Uterus (tissue), 4 donors: ENCODE data around the gene OSTN. TPM values are rescaled to one million over a fixed set of nuclear protein-coding genes. Genes with fewer than 3 reads are reported as not detected.

Experiments used
- DNase-seq, 2 donors: peaks; one replicate each; pipeline ENCODE4 v3.0.0-alpha.2; 2019 to 2020
- H3K27ac ChIP-seq, 2 donors: fragments of 200-600 bp; sonication (generic); 1 replicate in 1 of 2; 2 replicates in 1 of 2; pipeline ENCODE4 v1.5.1; 2016 to 2018
- H3K27me3 ChIP-seq, 2 donors: fragments of 200-600 bp; sonication (generic); one replicate each; pipeline ENCODE4 v1.5.1; 2018 to 2019; ENCODE audit warnings: control low read depth in 1 of 2
- H3K36me3 ChIP-seq, 2 donors: fragments of 200-600 bp; sonication (generic); one replicate each; pipeline ENCODE4 v1.5.1; 2019; ENCODE audit warnings: control low read depth in 1 of 2
- H3K4me1 ChIP-seq, 2 donors: fragments of 200-600 bp; sonication (generic); one replicate each; pipeline ENCODE4 v1.5.1; 2018 to 2019; ENCODE audit warnings: control low read depth in 1 of 2
- H3K4me3 ChIP-seq, 2 donors: fragments of 200-600 bp; sonication (generic); 1 replicate in 1 of 2; 2 replicates in 1 of 2; pipeline ENCODE4 v1.5.1; 2018 to 2019; ENCODE audit warnings: mild to moderate bottlenecking in 1 of 2
- H3K9me3 ChIP-seq, 2 donors: fragments of 200-600 bp; sonication (generic); one replicate each; pipeline ENCODE4 v1.5.1; 2019; ENCODE audit warnings: control low read depth in 1 of 2
- CTCF ChIP-seq, 4 experiments: fragments of 200-600 bp in 2 of 4; fragments of 450-650 bp in 2 of 4; sonication (generic) in 2 of 4; IDR thresholded peaks; one replicate each; pipeline ENCODE4 v1.5.1; 2016 to 2019; ENCODE audit warnings: antibody characterized with exemption in 4 of 4, mild to moderate bottlenecking in 2 of 4, moderate library complexity in 1 of 4
- POLR2A ChIP-seq, 2 donors: fragments of 450-650 bp; IDR thresholded peaks; one replicate each; pipeline ENCODE4 v1.6.1; 2016; ENCODE audit warnings: antibody characterized with exemption in 2 of 2, mild to moderate bottlenecking in 1 of 2, moderate library complexity in 1 of 2
- intact Hi-C: fragments of 100-400 bp; cut with DNase I; formaldehyde crosslinking; loops from one replicate; pipeline ENCODE4 v1.15.1; 2023; ENCODE audit warnings: low total_unique reads
- total RNA-seq, 4 donors: library from RNA; depleted of rRNA in 3 of 4; stranded (reverse); fragments of >200 nt in 3 of 4; gene quantifications; one replicate each; pipeline versions ENCODE4 v1.1.0 to v1.2.4, GENCODE V29; 2014 to 2023
- donor health status: DM: yes; HTN: yes; CAD: no.

The OSTN gene
- total RNA-seq, 4 donors from 2014 or later = 0.28 TPM; not detected in 3

GRCh38 chr3:191221638-191222037, 22.6 kb downstream of the OSTN start:
- intact Hi-C loops = no loop called here
- Histone ChIP-seq H3K27me3 (no peaks in the 10 kb centered on the region), H3K4me1 (no peaks in the 10 kb centered on the region), H3K27ac (no peak overlapping the region), H3K4me3 (no peak overlapping the region), H3K36me3 (no peaks in the 10 kb centered on the region), H3K9me3 (no peaks in the 10 kb centered on the region)
- no peak for DNase-seq
- no peak for TF ChIP-seq CTCF (IDR thresholded peaks at IDR 0.05)
- TF ChIP-seq POLR2A (IDR thresholded peaks at IDR 0.05) = no peak

GRCh38 chr3:191227541-191227940, 28.5 kb downstream of the OSTN start:
- no peaks in the 10 kb centered on the region for H3K36me3 ChIP-seq
- no peaks in the 10 kb centered on the region for H3K4me1 ChIP-seq
- no peak overlapping the region for H3K4me3 ChIP-seq
- H3K27ac ChIP-seq = no peak overlapping the region
- TF ChIP-seq CTCF (IDR thresholded peaks at IDR 0.05) (no peak), POLR2A (IDR thresholded peaks at IDR 0.05) (no peak)
- peaks cover 0 to 2% of the 10 kb centered on the region in 2 donors for H3K27me3 ChIP-seq
- DNase-seq = no peak
- intact Hi-C loops = no loop called here
- no peaks in the 10 kb centered on the region for H3K9me3 ChIP-seq

GRCh38 chr3:191234216-191234615, 35.2 kb downstream of the OSTN start:
- no peak for DNase-seq
- no peak for TF ChIP-seq POLR2A (IDR thresholded peaks at IDR 0.05)
- no peak for TF ChIP-seq CTCF (IDR thresholded peaks at IDR 0.05)
- H3K4me1 ChIP-seq = no peaks in the 10 kb centered on the region
- H3K9me3 ChIP-seq = no peaks in the 10 kb centered on the region
- no peaks in the 10 kb centered on the region for H3K36me3 ChIP-seq
- H3K4me3 ChIP-seq = no peak overlapping the region
- intact Hi-C loops = no loop called here
- peaks cover 0 to 2% of the 10 kb centered on the region in 2 donors for H3K27me3 ChIP-seq
- H3K27ac ChIP-seq = no peak overlapping the region

- H3K9me3 ChIP-seq = no peaks in the 10 kb centered on the region
- intact Hi-C loops = no loop called here
- no peak overlapping the region for H3K4me3 ChIP-seq
- H3K27ac ChIP-seq = no peak overlapping the region
- H3K4me1 ChIP-seq = no peaks in the 10 kb centered on the region
- no peak for TF ChIP-seq CTCF (IDR thresholded peaks at IDR 0.05)
- no peak for TF ChIP-seq POLR2A (IDR thresholded peaks at IDR 0.05)
- H3K36me3 ChIP-seq = no peaks in the 10 kb centered on the region
- no peak for DNase-seq
- H3K27me3 ChIP-seq = peaks cover 0 to 2% of the 10 kb centered on the region in 2 donors
Observed at GRCh38 chr3:191235331-191236314, 36.6 kb downstream of the OSTN start.

- no peaks in the 10 kb centered on the region for H3K27me3 ChIP-seq
- no peak overlapping the region for H3K4me3 ChIP-seq
- no peak for DNase-seq
- intact Hi-C loops = no loop called here
- no peaks in the 10 kb centered on the region for H3K9me3 ChIP-seq
- no peaks in the 10 kb centered on the region for H3K36me3 ChIP-seq
- H3K27ac ChIP-seq = no peak overlapping the region
- H3K4me1 ChIP-seq = no peaks in the 10 kb centered on the region
- TF ChIP-seq CTCF (IDR thresholded peaks at IDR 0.05) (no peak), POLR2A (IDR thresholded peaks at IDR 0.05) (no peak)
Observed at GRCh38 chr3:191236646-191237045, 37.6 kb downstream of the OSTN start.
